ENCODE results near the gene RFNG.

RFNG gene

DNA sequence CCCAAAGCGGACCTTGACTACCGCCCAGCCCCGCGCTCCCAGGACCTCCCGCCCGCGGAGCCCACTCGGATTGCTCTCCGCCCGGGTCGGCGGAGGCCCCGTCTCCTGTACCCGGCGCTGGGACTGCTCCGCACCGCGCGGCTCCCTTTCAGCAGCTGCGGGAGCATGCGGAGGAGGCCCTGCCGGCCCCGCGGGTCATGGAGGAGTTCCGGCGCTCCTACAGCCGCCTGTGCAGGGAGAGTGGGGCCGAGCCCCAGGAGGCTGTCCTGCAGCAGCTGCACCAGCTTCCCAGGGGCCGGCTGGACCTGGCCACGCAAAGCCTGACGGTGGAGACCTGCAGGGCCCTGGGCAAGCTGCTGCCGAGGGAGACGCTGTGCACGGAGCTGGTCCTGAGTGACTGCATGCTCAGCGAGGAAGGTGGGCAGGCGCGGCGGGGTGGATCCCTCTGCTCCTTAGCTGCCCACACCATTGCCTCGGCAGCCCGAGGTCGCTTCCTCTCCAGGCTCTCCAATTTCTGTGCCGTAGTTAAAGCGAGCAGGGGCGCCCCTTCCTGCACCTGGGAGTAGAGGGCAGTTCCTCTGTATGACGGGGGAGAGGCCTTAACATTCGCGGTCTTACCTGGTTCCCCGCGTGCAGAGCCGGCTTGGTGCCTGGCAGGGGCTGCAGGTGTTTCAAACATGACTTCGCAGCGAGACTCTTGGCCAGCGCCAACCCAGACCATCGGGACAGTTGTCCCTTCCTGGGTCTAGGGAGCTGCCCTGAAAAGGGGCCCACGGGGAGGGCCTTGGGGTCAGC, 28.0 kb downstream of the RFNG start:
- peak; percentile 27 for DNase-seq

DNA sequence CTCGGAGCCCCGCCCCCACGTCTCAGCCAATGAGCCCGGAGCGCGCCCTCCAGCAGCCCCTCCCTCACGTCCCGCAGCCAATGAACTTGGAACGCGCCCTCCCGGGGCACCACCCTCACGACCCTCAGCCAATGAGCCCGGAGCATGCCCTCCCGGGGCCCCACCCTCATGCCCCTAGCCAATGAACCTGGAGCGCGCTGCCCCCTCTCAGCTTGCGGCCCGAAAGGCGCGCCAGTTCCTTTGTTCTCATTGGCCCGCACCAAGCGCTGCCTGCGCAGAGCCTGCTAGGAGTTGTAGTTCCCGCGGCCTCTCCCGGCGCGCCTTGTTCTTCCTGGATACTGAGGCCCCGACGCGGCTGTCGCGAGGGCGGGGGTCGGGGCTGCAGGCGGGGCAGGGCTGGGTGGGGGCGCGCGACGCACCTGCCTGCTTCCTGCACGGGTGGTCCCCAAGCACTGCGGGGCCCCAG, 28.6 kb downstream of the RFNG start, which contains the start of gene LRRC45:
Gene LRRC45, plus strand, starts transcription at position 325 of the 466 bp plus-strand sequence. CDS start 339 bp downstream, outside the sequence.
- DNase-seq = peak; percentile 99

- no peak for DNase-seq
These were observed 29.2 kb downstream of the RFNG start, which contains the start of gene CENPX for GRCh38 chr17:82022310-82022980. Gene CENPX (minus strand): TSS chr17:82022878. CDS start chr17:82022861, 17 bp downstream.

- DNase-seq = peak; percentile 51
These were observed 29.7 kb downstream of the RFNG start for GRCh38 chr17:82021900-82022309.

- DNase-seq = peak; percentile 67
These were observed 30.3 kb downstream of the RFNG start for GRCh38 chr17:82021107-82021899.

DNA sequence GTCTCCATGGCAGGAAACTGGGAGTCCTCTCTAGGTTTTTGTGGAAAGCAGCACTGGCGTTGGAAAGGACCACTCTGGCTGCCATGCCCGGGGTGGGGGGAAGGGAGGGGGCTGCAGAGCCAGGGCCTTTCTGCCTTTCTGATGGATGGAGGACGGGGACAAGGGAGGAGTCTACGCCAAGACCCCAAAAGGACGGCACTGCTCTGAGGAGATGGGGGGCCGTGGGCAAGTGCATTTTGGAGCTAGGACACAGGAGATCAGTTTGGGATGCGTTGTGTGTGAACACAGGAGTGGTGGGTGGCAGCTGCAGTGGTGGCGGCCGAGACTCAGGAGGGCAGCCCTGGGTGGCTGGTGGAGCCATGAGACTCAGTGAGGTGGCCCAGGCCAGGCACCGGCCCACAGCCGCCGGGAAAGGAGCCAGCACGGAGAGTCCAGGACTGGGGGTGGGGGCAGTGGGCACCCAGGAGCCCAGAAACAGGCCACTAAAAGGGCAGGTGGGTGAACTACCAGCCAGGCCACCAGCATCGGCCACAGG, 31.0 kb downstream of the RFNG start:
- no peak for DNase-seq

- peak; percentile 63 for DNase-seq
These were observed 31.7 kb downstream of the RFNG start for GRCh38 chr17:82019690-82020571.

GRCh38 chr17:82018989-82019689, 32.5 kb downstream of the RFNG start:
- DNase-seq = no peak

DNA sequence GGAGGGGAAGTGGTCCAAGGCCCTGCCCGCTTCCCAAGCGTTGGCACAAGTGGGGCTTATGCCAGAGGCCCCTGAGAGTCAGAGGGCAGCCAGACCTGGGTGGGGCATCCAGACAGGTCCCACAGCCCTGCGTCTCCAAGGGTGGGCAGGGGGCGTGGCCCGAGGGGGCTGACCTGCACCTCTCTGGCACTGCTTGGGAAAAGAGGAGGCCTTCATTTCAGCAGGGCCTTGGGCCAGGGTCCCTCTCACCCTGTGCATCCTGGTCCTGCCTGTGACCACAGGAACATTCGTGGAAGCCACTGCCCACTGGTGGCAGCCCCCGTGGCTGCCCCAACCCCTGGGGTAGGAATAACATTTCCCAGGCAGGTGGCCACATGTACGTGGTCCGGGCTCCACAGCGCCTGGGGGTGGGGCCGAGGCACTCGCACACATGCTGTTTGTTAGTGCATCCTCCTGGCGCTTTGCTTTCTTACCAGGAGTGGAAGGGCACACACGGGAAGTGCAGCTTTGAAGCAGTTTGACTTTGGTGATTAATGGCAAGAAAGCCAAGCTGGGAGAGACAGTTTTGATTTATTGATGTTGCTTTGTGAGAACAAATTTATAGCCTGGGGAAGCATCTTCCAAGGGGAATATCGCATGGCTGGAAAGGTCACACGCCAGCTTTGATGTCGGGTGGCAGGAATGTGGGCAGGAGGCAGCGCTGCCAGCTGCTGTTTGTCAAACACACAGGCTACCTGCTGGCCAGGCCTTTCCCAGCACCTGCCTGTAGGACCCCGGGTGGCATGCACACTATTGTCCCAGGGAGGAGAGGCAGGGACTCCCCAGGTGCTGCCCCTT, 33.2 kb downstream of the RFNG start:
- no peak for DNase-seq

DNA sequence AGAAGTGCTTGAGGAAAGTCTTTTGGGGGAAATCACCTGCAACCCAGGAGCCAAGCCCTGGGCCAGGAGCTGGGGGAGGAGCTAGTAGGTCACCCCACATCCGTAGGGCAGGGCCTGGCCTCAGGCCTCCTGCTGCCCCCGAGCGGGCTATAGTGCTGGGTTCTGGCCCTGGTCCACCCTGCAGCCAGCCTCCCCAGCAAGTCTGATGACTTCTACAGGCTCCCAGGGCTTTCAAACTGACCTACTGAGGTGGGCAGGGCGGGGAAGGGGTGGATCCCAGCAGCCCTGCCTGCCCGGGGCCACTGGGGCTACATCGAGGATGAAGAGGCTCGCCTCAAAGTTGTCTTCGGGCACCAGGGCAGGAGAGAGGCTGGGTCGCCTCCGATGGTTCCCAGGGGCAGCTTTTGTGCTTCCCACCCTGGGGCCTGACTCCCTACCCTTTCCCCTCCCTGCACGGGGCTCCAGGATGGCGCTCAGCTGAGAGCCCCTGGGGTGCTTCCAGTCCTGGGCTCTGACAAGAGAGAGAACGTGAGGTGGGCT, 33.9 kb downstream of the RFNG start:
- no peak for DNase-seq

DNA sequence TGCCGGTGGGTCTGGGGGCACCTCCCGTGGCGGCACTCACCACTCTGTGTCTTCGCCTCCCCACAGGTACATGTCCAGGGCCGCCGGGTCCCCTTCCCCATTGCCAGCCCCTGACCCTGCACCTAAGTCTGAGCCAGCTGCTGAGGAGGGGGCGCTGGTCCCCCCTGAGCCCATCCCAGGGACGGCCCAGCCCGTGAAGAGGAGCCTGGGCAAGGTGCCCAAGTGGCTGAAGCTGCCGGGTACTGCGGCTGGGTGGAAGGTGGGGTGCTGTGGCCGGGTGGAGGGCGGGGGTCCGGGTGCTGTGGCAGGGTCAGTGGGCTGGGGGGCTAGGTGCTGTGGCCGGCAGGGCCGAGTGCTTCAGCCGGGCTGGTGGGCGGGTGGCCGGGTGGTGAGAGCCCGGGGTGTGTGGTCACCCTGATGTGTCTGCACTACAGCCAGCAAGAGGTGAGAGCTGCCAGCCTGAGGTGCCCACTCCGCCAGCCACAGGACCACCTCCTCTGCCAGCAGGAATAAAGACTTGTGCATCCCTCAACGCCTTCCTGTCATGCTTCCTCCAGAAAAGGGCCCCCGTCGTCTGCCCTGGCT, 34.6 kb downstream of the RFNG start:
- DNase-seq = no peak

- DNase-seq = no peak
These were observed 35.3 kb downstream of the RFNG start for GRCh38 chr17:82016061-82016874.

GRCh38 chr17:82015311-82015971, 36.2 kb downstream of the RFNG start:
- DNase-seq = no peak

- no peak for DNase-seq
These were observed 36.7 kb downstream of the RFNG start for GRCh38 chr17:82014971-82015310.

DNA sequence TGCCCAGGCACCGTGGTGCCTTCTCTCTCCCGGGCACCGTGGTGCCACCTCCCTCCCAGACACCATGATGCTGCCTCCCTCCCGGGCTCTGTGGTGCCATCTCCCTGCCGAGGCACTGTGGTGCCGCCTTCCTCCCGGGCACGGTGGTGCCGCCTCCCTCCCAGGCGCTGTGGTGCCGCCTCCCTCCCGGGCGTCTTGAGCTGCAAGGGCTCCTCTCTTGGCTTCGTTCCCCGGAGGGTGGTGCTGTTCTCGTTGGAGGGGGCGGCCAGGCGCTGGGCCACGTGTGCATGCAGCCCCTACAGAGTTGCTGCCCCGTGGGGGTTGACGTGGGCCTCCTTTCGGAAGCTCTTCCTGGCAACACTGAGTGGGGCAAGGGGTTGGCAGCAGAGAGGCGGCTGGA, 37.2 kb downstream of the RFNG start:
- no peak for DNase-seq

- DNase-seq = no peak
These were observed 37.8 kb downstream of the RFNG start for GRCh38 chr17:82013772-82014321.

DNA sequence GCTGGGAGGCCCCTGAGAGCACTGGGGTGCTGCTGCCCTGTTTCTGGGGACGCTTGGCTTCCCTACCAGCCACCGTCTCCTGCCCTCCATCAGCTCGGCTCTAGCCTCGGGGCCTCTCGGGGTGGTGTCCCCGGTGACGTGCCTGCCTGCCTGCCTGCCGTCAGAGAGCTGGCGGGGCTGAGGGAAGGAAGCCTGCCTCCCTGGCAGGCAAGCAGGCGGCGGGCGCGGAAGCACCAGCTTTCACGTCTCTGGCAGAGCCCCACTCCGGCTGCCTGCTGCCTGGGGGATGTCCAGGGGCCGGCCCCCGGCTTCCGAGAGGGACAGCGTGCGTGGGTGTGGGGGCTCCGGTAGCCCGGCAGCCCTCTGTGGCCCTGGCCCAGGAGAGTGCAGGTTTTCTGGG, 38.3 kb downstream of the RFNG start:
- no peak for DNase-seq
